H9 (cell line): ENCODE measurements around the gene NHSL1. TPM values are rescaled to one million over a fixed set of nuclear protein-coding genes. Genes with fewer than 3 reads are reported as not detected.

Experiments used
- DNase-seq: peaks from one replicate; pipeline ENCODE4 v3.0.0-alpha.2; 2017
- H2AFZ ChIP-seq: one replicate; pipeline ENCODE4 v1.6.1; 2013; ENCODE audit warnings: mild to moderate bottlenecking, low read length, control low read depth, moderate library complexity
- H2AK5ac ChIP-seq: 2 replicates; pipeline ENCODE4 v1.6.1; 2013; ENCODE audit warnings: low read length, control low read depth, mixed read lengths; ENCODE audit not compliant: insufficient read length
- H2BK120ac ChIP-seq: one replicate; pipeline ENCODE4 v1.6.1; 2013; ENCODE audit warnings: low read depth, mild to moderate bottlenecking, low read length, control low read depth, inconsistent platforms; ENCODE audit not compliant: poor library complexity, severe bottlenecking
- H2BK12ac ChIP-seq: 2 replicates; pipeline ENCODE4 v1.6.1; 2013; ENCODE audit warnings: low read length, control low read depth, mixed read lengths, low read depth; ENCODE audit not compliant: insufficient read length
- H2BK15ac ChIP-seq: 2 replicates; pipeline ENCODE4 v1.6.1; 2013; ENCODE audit warnings: low read depth, low read length, control low read depth
- H2BK20ac ChIP-seq: one replicate; pipeline ENCODE4 v1.6.1; 2013; ENCODE audit warnings: low read depth, mild to moderate bottlenecking, low read length, control low read depth, inconsistent platforms; ENCODE audit not compliant: poor library complexity, severe bottlenecking
- H2BK5ac ChIP-seq: 2 replicates; pipeline ENCODE4 v1.6.1; 2013; ENCODE audit warnings: low read length, control low read depth, mixed read lengths; ENCODE audit not compliant: insufficient read length
- H3K14ac ChIP-seq: 2 replicates; pipeline ENCODE4 v1.6.1; 2013; ENCODE audit warnings: low read length, control low read depth; ENCODE audit not compliant: insufficient read depth
- H3K18ac ChIP-seq: 2 replicates; pipeline ENCODE4 v1.6.1; 2013; ENCODE audit warnings: low read depth, mild to moderate bottlenecking, mixed read lengths, low read length, control low read depth; ENCODE audit not compliant: insufficient read length
- H3K23ac ChIP-seq: 2 replicates; pipeline ENCODE4 v1.6.1; 2013; ENCODE audit warnings: low read length, control low read depth, mixed read lengths, low read depth; ENCODE audit not compliant: insufficient read length
- H3K23me2 ChIP-seq: 2 replicates; pipeline ENCODE4 v1.6.1; 2013; ENCODE audit warnings: low read depth, mild to moderate bottlenecking, mixed read lengths, low read length, control low read depth; ENCODE audit not compliant: insufficient read length, poor library complexity, severe bottlenecking
- H3K27ac ChIP-seq: 2 replicates; pipeline ENCODE4 v1.5.1; 2013; ENCODE audit warnings: low read length, control low read depth, mixed read lengths, low read depth; ENCODE audit not compliant: insufficient read length
- H3K27me3 ChIP-seq: 2 replicates; pipeline ENCODE4 v1.6.1; 2013; ENCODE audit warnings: low read length, control low read depth, inconsistent platforms; ENCODE audit not compliant: insufficient read depth
- H3K4ac ChIP-seq: 2 replicates; pipeline ENCODE4 v1.6.1; 2013; ENCODE audit warnings: low read depth, mild to moderate bottlenecking, control low read depth, inconsistent platforms, low read length, moderate library complexity
- H3K4me1 ChIP-seq: 2 replicates; pipeline ENCODE4 v1.6.1; 2013; ENCODE audit warnings: low read length, control low read depth, inconsistent platforms; ENCODE audit not compliant: insufficient read depth
- H3K4me2 ChIP-seq: 2 replicates; pipeline ENCODE4 v1.6.1; 2013; ENCODE audit warnings: low read length, control low read depth, mixed read lengths; ENCODE audit not compliant: insufficient read length, insufficient read depth
- H3K56ac ChIP-seq: 2 replicates; pipeline ENCODE4 v1.6.1; 2013; ENCODE audit warnings: low read depth, mild to moderate bottlenecking, mixed read lengths, low read length, control low read depth; ENCODE audit not compliant: insufficient read length
- H3K79me1 ChIP-seq: 2 replicates; pipeline ENCODE4 v1.6.1; 2013; ENCODE audit warnings: low read depth, mild to moderate bottlenecking, moderate library complexity, low read length, control low read depth, inconsistent platforms; ENCODE audit not compliant: insufficient read depth, poor library complexity, severe bottlenecking
- H3K79me2 ChIP-seq: 2 replicates; pipeline ENCODE4 v1.6.1; 2013; ENCODE audit warnings: low read length, control low read depth, inconsistent platforms; ENCODE audit not compliant: insufficient read depth
- H3K9ac ChIP-seq: 2 replicates; pipeline ENCODE4 v1.6.1; 2013; ENCODE audit warnings: low read length, control low read depth, mixed read lengths; ENCODE audit not compliant: insufficient read length; ENCODE audit errors: extremely low read depth
- H3K9me3 ChIP-seq: one replicate; pipeline ENCODE4 v1.6.1; 2013; ENCODE audit warnings: low read depth, low read length, inconsistent platforms; ENCODE audit not compliant: control insufficient read depth
- H3T11ph ChIP-seq: one replicate; pipeline ENCODE4 v1.6.1; 2013; ENCODE audit warnings: mild to moderate bottlenecking, low read length, control low read depth, inconsistent platforms
- H4K20me1 ChIP-seq: one replicate; pipeline ENCODE4 v1.6.1; 2013; ENCODE audit not compliant: control insufficient read depth, insufficient read length, insufficient read depth
- H4K5ac ChIP-seq: 2 replicates; pipeline ENCODE4 v1.6.1; 2013; ENCODE audit warnings: low read depth, mild to moderate bottlenecking, mixed read lengths, low read length, control low read depth; ENCODE audit not compliant: insufficient read length
- H4K8ac ChIP-seq: replicated peaks from 2 replicates; pipeline ENCODE4 v1.6.1; 2013; ENCODE audit warnings: low read length, control low read depth, mixed read lengths, low read depth; ENCODE audit not compliant: insufficient read length
- H4K91ac ChIP-seq: 2 replicates; pipeline ENCODE4 v1.6.1; 2013; ENCODE audit warnings: low read depth, mild to moderate bottlenecking, moderate library complexity, mixed read lengths, low read length, control low read depth; ENCODE audit not compliant: insufficient read length
- H3K27ac Mint-ChIP-seq, 3 experiments: 2 replicates in 2 of 3; 3 replicates in 1 of 3; pipeline ENCODE4 v1.8.0; 2020 to 2021; ENCODE audit warnings: mixed read lengths in 3 of 3, mild to moderate bottlenecking in 1 of 3, moderate library complexity in 1 of 3
- H3K27me3 Mint-ChIP-seq: 2 replicates; pipeline ENCODE4 v1.8.0; 2021; ENCODE audit warnings: low read depth, mild to moderate bottlenecking, moderate library complexity, mixed read lengths
- H3K36me3 Mint-ChIP-seq, 3 experiments: 2 replicates in 2 of 3; 3 replicates in 1 of 3; pipeline ENCODE4 v1.8.0; 2020 to 2021; ENCODE audit warnings: low read depth in 3 of 3, mixed read lengths in 3 of 3; ENCODE audit not compliant: insufficient read depth in 1 of 3
- H3K4me1 Mint-ChIP-seq, 2 experiments: 2 replicates each; pipeline ENCODE4 v1.8.0; 2020; ENCODE audit warnings: mixed read lengths in 2 of 2
- H3K4me3 Mint-ChIP-seq, 2 experiments: 2 replicates in 1 of 2; 3 replicates in 1 of 2; pipeline ENCODE4 v1.8.0; 2020 to 2021; ENCODE audit warnings: mild to moderate bottlenecking in 2 of 2, mixed read lengths in 2 of 2, moderate library complexity in 1 of 2
- H3K9me3 Mint-ChIP-seq, 2 experiments: 2 replicates in 1 of 2; 3 replicates in 1 of 2; pipeline ENCODE4 v1.8.0; 2020; ENCODE audit warnings: mild to moderate bottlenecking in 2 of 2, mixed read lengths in 2 of 2, moderate library complexity in 1 of 2
- WGBS: extraction: QIAGEN DNeasy Blood & Tissue Kit; methylation state at CpG from one replicate; pipeline ENCODE4 v1.1.7; 2013; ENCODE audit warnings: missing lambda C conversion rate, low lambda C conversion rate, mixed read lengths; ENCODE audit not compliant: insufficient read length; ENCODE audit errors: extremely low coverage; 5-methylcytosine and 5-hydroxymethylcytosine counted together
- total RNA-seq: library from RNA; stranded (reverse); gene quantifications from 2 replicates; pipeline ENCODE4 v1.2.1, GENCODE V29; 2021
- TF ChIP-seq, protein P1 (sequence below): fragments of 200-600 bp; sonication (generic); conservative IDR thresholded peaks from 3 replicates; pipeline ENCODE4 v1.8.0; 2021; ENCODE audit warnings: antibody characterized with exemption, mild to moderate bottlenecking

Gene NHSL1
- total RNA-seq, 1 experiment from 2014 or later: 28.7 TPM

DNA sequence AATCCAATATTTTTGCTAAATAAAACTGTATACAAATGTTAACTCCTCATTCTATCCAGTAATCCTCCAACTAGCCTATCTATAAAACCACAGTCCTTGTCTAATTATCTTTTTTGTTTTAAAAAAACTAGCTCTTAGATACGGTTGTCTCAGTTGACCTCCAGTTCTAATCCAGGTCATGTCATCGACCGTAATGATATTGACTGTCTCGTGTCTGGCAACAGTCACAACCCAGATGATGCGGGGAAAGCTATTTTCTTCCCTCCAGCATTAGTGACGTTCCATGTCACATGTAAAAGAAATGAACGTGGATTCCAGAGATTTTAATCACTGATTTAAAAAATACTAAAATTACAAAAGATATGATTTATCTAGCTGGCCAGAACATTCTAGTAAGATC lies 59.7 kb downstream of the NHSL1 start:
- no peak overlapping the region for H3K4me3 Mint-ChIP-seq
- no peak overlapping the region for H4K5ac ChIP-seq
- WGBS: no CpG with 5 or more reads among the region's 7 CpGs

More for the DNA sequence above, 59.7 kb downstream of the NHSL1 start:
- Histone ChIP-seq H2BK15ac (no peak overlapping the region), H3K4ac (no peak overlapping the region), H3K4me2 (no peak overlapping the region), H2AFZ (no peak overlapping the region), H3K14ac (no peak overlapping the region), H4K8ac (no peak overlapping the region), H4K20me1 (no peaks in the 10 kb centered on the region), H3K18ac (no peak overlapping the region), H2BK20ac (no peak overlapping the region), H3K9ac (no peak overlapping the region), H2BK120ac (no peak overlapping the region), H3K9me3 (no peaks in the 10 kb centered on the region), H3K27me3 (no peaks in the 10 kb centered on the region), H3K56ac (no peak overlapping the region), H3K23me2 (no peaks in the 10 kb centered on the region), H3K4me1 (no peaks in the 10 kb centered on the region), H3T11ph (no peak overlapping the region), H4K91ac (no peak overlapping the region), H3K79me2 (no peaks in the 10 kb centered on the region), H2BK12ac (no peak overlapping the region), H3K79me1 (no peaks in the 10 kb centered on the region), H3K23ac (no peak overlapping the region), H3K27ac (no peak overlapping the region), H2BK5ac (no peak overlapping the region), H2AK5ac (no peak overlapping the region)
- TF ChIP-seq, protein P1, sequence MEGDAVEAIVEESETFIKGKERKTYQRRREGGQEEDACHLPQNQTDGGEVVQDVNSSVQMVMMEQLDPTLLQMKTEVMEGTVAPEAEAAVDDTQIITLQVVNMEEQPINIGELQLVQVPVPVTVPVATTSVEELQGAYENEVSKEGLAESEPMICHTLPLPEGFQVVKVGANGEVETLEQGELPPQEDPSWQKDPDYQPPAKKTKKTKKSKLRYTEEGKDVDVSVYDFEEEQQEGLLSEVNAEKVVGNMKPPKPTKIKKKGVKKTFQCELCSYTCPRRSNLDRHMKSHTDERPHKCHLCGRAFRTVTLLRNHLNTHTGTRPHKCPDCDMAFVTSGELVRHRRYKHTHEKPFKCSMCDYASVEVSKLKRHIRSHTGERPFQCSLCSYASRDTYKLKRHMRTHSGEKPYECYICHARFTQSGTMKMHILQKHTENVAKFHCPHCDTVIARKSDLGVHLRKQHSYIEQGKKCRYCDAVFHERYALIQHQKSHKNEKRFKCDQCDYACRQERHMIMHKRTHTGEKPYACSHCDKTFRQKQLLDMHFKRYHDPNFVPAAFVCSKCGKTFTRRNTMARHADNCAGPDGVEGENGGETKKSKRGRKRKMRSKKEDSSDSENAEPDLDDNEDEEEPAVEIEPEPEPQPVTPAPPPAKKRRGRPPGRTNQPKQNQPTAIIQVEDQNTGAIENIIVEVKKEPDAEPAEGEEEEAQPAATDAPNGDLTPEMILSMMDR: no peak
- Mint-ChIP-seq H3K9me3 (no peaks in the 10 kb centered on the region), H3K36me3 (no peaks in the 10 kb centered on the region; a peak in 4 of 7 replicates), H3K4me1 (no peaks in the 10 kb centered on the region), H3K27ac (no peak overlapping the region; a peak in 1 of 7 replicates), H3K27me3 (no peaks in the 10 kb centered on the region)
- DNase-seq: no peak
